Measurements from ENCODE around the gene NUTM2G. TPM values are rescaled to one million over a fixed set of nuclear protein-coding genes. Genes with fewer than 3 reads are reported as not detected.
"Not testable (repeated sequence)": the region's sequence is repeated elsewhere in the genome, so short reads cannot be mapped to it uniquely, and the experiment has no call there.

Gene NUTM2G
- total RNA-seq, 5 donors from 2014 or later (not counting 1 experiment from before 2014, with no cell fraction given): not detected

GRCh38 chr9:96974037-96974436 is 45.4 kb downstream of the NUTM2G start:
- H3K27me3 Mint-ChIP-seq; H3K4me1 ChIP-seq (ENCODE audit: control insufficient read depth in 1 of 2, extremely low read depth in 1 of 2, insufficient read depth in 2 of 2, low read length in 2 of 2); DNase-seq; CTCF ChIA-PET; POLR2A ChIA-PET; H3K27ac ChIP-seq (ENCODE audit: low read length); H3K4me3 Mint-ChIP-seq; H3K9me3 ChIP-seq; H3K27ac Mint-ChIP-seq; H3K27me3 ChIP-seq (replicated peaks in 1 of 2; ENCODE audit: control insufficient read depth in 2 of 2, extremely low read depth in 1 of 2, insufficient read depth in 2 of 2, low read length in 1 of 2); H3K4me3 ChIP-seq (ENCODE audit: control insufficient read depth in 1 of 2, extremely low read depth in 1 of 2, low read length in 1 of 2); H3K9me3 Mint-ChIP-seq; H3K36me3 ChIP-seq (ENCODE audit: control insufficient read depth in 2 of 2, extremely low read depth in 1 of 2, insufficient read depth in 1 of 2, low read length in 1 of 2); ATAC-seq (replicated peaks in 1 of 4): not testable (repeated sequence)
- no CpG with 5 or more reads among the region's 3 CpGs for WGBS (ENCODE audit: insufficient coverage)
- peaks cover 10% of the 10 kb centered on the region for H3K36me3 Mint-ChIP-seq
- H3K4me1 Mint-ChIP-seq: peaks cover 38 to 41% (median 40%) of the 10 kb centered on the region in 3 donors

- H3K9me3 Mint-ChIP-seq, POLR2A ChIA-PET: not testable (repeated sequence)
- H3K4me1 Mint-ChIP-seq: peaks cover 10 to 25% (median 23%) of the 10 kb centered on the region in 3 donors
These were observed 55.0 kb downstream of the NUTM2G start for GRCh38 chr9:96983496-96984122.

GRCh38 chr9:96984139-96984538 is 55.5 kb downstream of the NUTM2G start:
- H3K9me3 ChIP-seq; H3K27ac ChIP-seq (ENCODE audit: low read length); H3K4me1 ChIP-seq (ENCODE audit: control insufficient read depth in 1 of 2, extremely low read depth in 1 of 2, insufficient read depth in 2 of 2, low read length in 2 of 2); CTCF ChIA-PET; H3K9me3 Mint-ChIP-seq; H3K36me3 ChIP-seq (ENCODE audit: control insufficient read depth in 2 of 2, extremely low read depth in 1 of 2, insufficient read depth in 1 of 2, low read length in 1 of 2); H3K27ac Mint-ChIP-seq; H3K36me3 Mint-ChIP-seq; H3K27me3 Mint-ChIP-seq; DNase-seq; H3K4me3 ChIP-seq (ENCODE audit: control insufficient read depth in 1 of 2, extremely low read depth in 1 of 2, low read length in 1 of 2); POLR2A ChIA-PET; H3K27me3 ChIP-seq (replicated peaks in 1 of 2; ENCODE audit: control insufficient read depth in 2 of 2, extremely low read depth in 1 of 2, insufficient read depth in 2 of 2, low read length in 1 of 2); ATAC-seq (replicated peaks in 1 of 4); H3K4me3 Mint-ChIP-seq: not testable (repeated sequence)
- no CpG with 5 or more reads among the region's 3 CpGs for WGBS (ENCODE audit: insufficient coverage)
- H3K4me1 Mint-ChIP-seq: peaks cover 9 to 26% (median 23%) of the 10 kb centered on the region in 3 donors

More at GRCh38 chr9:96983496-96984122, 55.0 kb downstream of the NUTM2G start:
- ATAC-seq (replicated peaks in 1 of 4); H3K27me3 Mint-ChIP-seq; H3K36me3 Mint-ChIP-seq; H3K36me3 ChIP-seq (ENCODE audit: control insufficient read depth in 2 of 2, extremely low read depth in 1 of 2, insufficient read depth in 1 of 2, low read length in 1 of 2); H3K27me3 ChIP-seq (replicated peaks in 1 of 2; ENCODE audit: control insufficient read depth in 2 of 2, extremely low read depth in 1 of 2, insufficient read depth in 2 of 2, low read length in 1 of 2); H3K4me1 ChIP-seq (ENCODE audit: control insufficient read depth in 1 of 2, extremely low read depth in 1 of 2, insufficient read depth in 2 of 2, low read length in 2 of 2); H3K4me3 Mint-ChIP-seq; H3K27ac ChIP-seq (ENCODE audit: low read length); DNase-seq; CTCF ChIA-PET; H3K27ac Mint-ChIP-seq; H3K9me3 ChIP-seq; H3K4me3 ChIP-seq (ENCODE audit: control insufficient read depth in 1 of 2, extremely low read depth in 1 of 2, low read length in 1 of 2): not testable (repeated sequence)
- 100% methylated on average over 2 of the region's 7 CpGs for whole genome bisulfite sequencing (ENCODE audit: insufficient coverage)

- H3K4me3 Mint-ChIP-seq; H3K4me1 ChIP-seq (ENCODE audit: control insufficient read depth in 1 of 2, extremely low read depth in 1 of 2, insufficient read depth in 2 of 2, low read length in 2 of 2); H3K9me3 ChIP-seq; H3K36me3 ChIP-seq (ENCODE audit: control insufficient read depth in 2 of 2, extremely low read depth in 1 of 2, insufficient read depth in 1 of 2, low read length in 1 of 2); H3K4me3 ChIP-seq (ENCODE audit: control insufficient read depth in 1 of 2, extremely low read depth in 1 of 2, low read length in 1 of 2); H3K27me3 Mint-ChIP-seq; CTCF ChIA-PET; H3K27ac ChIP-seq (ENCODE audit: low read length); ATAC-seq (replicated peaks in 1 of 4); DNase-seq; H3K9me3 Mint-ChIP-seq; H3K36me3 Mint-ChIP-seq; H3K27ac Mint-ChIP-seq; POLR2A ChIA-PET; H3K27me3 ChIP-seq (replicated peaks in 1 of 2; ENCODE audit: control insufficient read depth in 2 of 2, extremely low read depth in 1 of 2, insufficient read depth in 2 of 2, low read length in 1 of 2): not testable (repeated sequence)
- H3K4me1 Mint-ChIP-seq: peaks cover 12 to 24% (median 22%) of the 10 kb centered on the region in 3 donors
- 100% methylated on average over 2 of the region's 2 CpGs for WGBS (ENCODE audit: insufficient coverage)
These were observed 56.2 kb downstream of the NUTM2G start for GRCh38 chr9:96984887-96985286.

Other genes starting within 250 kb of the NUTM2G start
- gene ZNF510, start 150.8 kb upstream of the NUTM2G start, total RNA-seq: 10 to 100 TPM; 10.3 to 24.8 (median 22.1) TPM
- 10 to 100 TPM in 2 of 5 donors, 1 to 10 TPM in 3; 8.8 to 16.2 (median 9.5) TPM for gene ZNF782, start 74.3 kb upstream of the NUTM2G start, total RNA-seq
- gene CTSV, start 110.3 kb downstream of the NUTM2G start, total RNA-seq: under 1 TPM in 2 of 5 donors, not detected in 3; 0.08 to 0.23 TPM

Data from T-cell (primary cell).